T-helper 2 cell treated with Interferon-gamma antibody and Interleukin-4, amounts not matched to agents 5 μg/mL and 100 μg/mL, for 36 hours (primary cell): ENCODE data around the gene C17orf100.

Experiments used
- DNase-seq: peaks from one replicate; pipeline ENCODE4 v3.0.0; 2021; ENCODE audit warnings: low spot score
- H3K27ac Mint-ChIP-seq: one replicate; pipeline ENCODE4 v1.8.0; 2021; ENCODE audit warnings: mild to moderate bottlenecking, mixed read lengths
- H3K27me3 Mint-ChIP-seq: one replicate; pipeline ENCODE4 v1.8.0; 2021; ENCODE audit warnings: low read depth, mixed read lengths
- H3K36me3 Mint-ChIP-seq: one replicate; pipeline ENCODE4 v1.8.0; 2021; ENCODE audit warnings: low read depth, mixed read lengths
- H3K4me1 Mint-ChIP-seq: one replicate; pipeline ENCODE4 v1.8.0; 2021; ENCODE audit warnings: low read depth, mixed read lengths
- H3K4me3 Mint-ChIP-seq: one replicate; pipeline ENCODE4 v1.8.0; 2022; ENCODE audit warnings: mild to moderate bottlenecking, moderate library complexity, mixed read lengths
- H3K9me3 Mint-ChIP-seq: one replicate; pipeline ENCODE4 v1.8.0; 2021; ENCODE audit warnings: mixed read lengths

C17orf100 gene

DNA sequence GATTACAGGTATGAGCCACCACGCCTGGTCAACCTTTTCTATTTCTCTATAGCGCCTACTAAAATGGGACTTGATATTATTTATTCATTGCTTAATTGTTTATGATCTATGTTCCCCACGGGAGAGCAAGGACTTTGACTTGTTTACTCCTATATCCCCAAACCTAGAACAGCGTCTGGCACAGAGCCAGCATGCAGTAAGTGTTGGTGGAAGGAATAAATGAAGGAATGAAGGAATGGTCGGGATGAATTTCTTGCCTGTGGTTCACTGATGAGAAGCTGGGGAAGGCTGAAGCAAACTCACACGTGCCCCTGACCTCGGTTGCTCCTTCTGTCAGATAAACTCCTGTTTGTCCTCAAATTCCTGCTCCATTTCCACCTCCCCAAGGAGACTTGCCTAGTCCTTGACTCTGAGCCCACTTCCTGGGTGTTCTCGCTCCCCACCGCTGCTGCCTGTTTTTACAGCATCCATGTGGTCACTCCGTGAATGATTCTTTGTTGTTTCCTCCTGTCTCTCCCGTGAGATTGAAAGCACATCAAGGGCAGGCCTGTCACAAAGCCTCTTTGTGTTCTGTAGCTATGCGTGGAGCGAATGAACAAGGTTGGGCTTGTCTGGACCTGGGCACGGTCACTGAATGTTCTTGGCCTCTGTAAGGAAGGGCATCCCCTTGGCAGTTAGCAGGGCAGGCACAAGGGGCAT lies 17.3 kb downstream of the C17orf100 start:
- no peak overlapping the region for H3K4me3 Mint-ChIP-seq
- no peaks in the 10 kb centered on the region for H3K4me1 Mint-ChIP-seq
- no peak for DNase-seq
- no peak overlapping the region for H3K27ac Mint-ChIP-seq
- no peaks in the 10 kb centered on the region for H3K9me3 Mint-ChIP-seq
- no peaks in the 10 kb centered on the region for H3K36me3 Mint-ChIP-seq
- H3K27me3 Mint-ChIP-seq = peaks cover 8% of the 10 kb centered on the region

DNA sequence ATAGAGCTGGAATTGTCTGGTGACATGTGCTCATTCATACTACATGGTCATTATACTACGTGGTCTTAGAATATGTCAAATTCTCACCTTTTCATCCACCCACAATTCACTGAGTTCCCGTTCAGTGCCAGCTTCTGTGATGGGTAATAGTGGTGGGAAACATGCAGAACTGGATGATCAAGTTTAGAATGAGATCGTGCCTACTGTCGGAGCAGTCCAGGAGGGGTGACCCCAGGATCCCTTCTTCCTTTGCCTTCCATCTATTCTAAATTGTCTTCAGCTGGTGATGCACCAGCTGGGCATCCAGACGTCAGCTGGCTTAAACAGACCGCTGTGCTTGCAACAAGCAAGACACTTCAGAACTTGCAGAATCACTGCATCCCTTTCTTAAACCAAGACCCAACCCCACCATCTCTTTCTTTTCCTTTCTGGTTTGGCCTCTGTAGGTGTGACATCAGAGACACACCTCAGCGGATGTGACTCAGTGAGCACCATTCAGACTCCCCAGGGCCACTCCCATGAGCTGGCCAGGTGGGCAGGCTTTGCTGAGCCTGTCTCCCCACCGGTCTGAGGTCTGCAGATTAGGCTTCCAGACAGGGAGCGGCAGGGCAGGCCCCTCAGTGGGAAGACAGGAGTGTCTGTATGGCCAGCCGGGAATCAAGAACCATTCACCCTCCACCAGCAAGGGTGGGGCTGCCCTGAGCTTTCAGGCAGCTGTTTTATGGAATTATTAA lies 18.1 kb downstream of the C17orf100 start:
- Mint-ChIP-seq H3K4me3 (no peak overlapping the region), H3K4me1 (no peaks in the 10 kb centered on the region), H3K9me3 (no peaks in the 10 kb centered on the region), H3K36me3 (no peaks in the 10 kb centered on the region), H3K27ac (no peak overlapping the region), H3K27me3 (peaks cover 8% of the 10 kb centered on the region)
- DNase-seq = no peak

- Mint-ChIP-seq H3K4me3 (no peak overlapping the region), H3K27me3 (peaks cover 4% of the 10 kb centered on the region), H3K4me1 (no peaks in the 10 kb centered on the region), H3K36me3 (no peaks in the 10 kb centered on the region), H3K9me3 (no peaks in the 10 kb centered on the region), H3K27ac (no peak overlapping the region)
- no peak for DNase-seq
These were observed 19.0 kb downstream of the C17orf100 start for GRCh38 chr17:6670571-6670970.

GRCh38 chr17:6670999-6671398 lies 19.4 kb downstream of the C17orf100 start:
- Mint-ChIP-seq H3K4me1 (no peaks in the 10 kb centered on the region), H3K36me3 (no peaks in the 10 kb centered on the region), H3K27me3 (peaks cover 9% of the 10 kb centered on the region), H3K4me3 (no peak overlapping the region), H3K27ac (no peak overlapping the region), H3K9me3 (no peaks in the 10 kb centered on the region)
- no peak for DNase-seq

DNA sequence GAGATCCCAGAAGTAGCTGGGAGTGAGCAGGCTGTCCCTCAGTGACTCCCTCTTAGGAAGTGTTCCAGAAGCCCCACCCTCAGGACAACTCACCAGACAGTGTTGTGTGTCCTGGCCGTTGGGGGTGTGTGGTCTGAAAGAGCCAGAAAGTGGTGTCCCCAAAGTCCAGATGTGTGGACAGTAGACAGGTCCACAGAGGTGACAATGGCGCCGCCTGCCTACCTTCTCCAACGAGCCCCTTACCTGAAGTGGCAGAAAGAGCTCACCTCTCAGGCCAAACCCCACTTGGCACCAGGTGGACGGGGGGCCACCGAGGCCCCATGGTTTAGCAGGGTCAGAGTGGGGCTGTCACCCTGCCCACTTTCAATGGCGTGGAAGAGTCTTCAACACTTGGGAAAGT lies 19.9 kb downstream of the C17orf100 start:
- Mint-ChIP-seq H3K4me1 (no peaks in the 10 kb centered on the region), H3K27me3 (peaks cover 9% of the 10 kb centered on the region), H3K4me3 (no peak overlapping the region), H3K9me3 (no peaks in the 10 kb centered on the region), H3K27ac (no peak overlapping the region), H3K36me3 (no peaks in the 10 kb centered on the region)
- no peak for DNase-seq

DNA sequence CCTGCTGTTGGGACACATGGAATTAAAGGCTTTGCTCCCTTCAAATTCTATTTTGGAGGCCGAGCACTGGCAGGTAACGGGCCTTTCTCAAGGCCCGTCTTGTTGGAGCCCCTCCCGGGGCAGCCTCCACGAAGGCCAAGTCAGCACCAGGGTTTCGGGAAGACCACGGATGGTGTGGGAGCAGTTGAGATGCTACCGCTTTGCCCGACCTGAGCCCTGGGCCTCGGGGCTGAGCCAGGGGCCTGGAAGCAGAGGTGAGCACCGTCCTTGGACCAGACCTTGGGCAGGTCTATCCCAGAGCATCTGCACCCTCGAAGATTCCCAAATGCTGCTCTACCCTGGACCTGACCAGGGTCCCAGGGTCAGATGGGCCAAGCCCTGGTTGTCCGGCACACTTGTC lies 23.0 kb downstream of the C17orf100 start:
- Mint-ChIP-seq H3K27ac (no peak overlapping the region), H3K9me3 (no peaks in the 10 kb centered on the region), H3K27me3 (peaks cover 22% of the 10 kb centered on the region), H3K4me1 (peaks cover 3% of the 10 kb centered on the region), H3K4me3 (no peak overlapping the region), H3K36me3 (no peaks in the 10 kb centered on the region)
- no peak for DNase-seq

DNA sequence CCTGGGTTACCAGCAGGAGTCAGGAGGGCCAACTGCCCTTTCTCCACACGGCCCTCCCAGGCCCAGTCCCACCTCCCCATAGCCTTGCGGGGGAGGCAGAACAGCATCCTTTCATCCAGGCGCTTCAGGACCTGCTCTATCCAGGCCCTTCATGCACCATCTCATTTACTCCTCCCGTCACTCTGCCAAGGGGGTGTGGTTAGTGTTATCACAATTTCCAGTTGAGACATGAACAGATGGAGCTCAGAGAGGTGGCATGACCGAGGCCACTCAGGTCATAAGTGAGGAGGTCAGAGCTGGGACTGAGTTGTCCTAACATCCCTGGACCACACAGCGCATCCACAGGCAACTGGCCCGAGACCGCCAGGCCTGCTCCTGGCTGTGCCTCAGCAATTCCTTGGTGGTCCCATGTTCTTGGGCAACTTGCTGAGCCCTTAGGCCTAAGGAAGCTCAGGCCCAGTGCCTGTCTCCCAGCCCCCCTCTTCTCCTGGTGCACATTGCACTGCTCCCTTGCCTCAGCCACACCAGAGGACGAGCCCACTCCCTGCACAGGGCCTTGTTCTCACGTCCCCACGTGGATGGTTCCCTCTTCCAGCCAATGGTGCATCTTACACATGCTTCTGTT lies 23.8 kb downstream of the C17orf100 start:
- peaks cover 25% of the 10 kb centered on the region for H3K27me3 Mint-ChIP-seq

DNA sequence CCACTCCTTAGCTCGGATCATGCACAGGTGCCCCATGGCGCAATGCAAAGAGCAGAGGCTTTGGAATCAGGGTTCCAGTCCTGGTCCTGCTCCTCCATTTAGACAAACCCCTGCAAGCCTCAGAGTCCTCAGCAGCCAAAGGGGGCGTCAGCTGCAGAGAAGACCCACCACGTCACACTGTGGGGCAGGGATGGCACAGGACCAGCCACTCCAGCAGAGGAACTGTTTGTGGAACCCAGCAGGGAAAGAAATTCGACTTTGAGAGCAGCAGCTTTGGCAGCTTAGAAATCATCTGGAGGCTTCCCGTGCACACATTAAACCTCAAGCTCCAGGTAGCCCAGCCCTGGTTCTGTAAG lies 25.2 kb downstream of the C17orf100 start:
- Mint-ChIP-seq H3K27me3 (peaks cover 30% of the 10 kb centered on the region), H3K4me3 (no peak overlapping the region), H3K27ac (no peak overlapping the region), H3K36me3 (no peaks in the 10 kb centered on the region), H3K9me3 (no peaks in the 10 kb centered on the region), H3K4me1 (peaks cover 3% of the 10 kb centered on the region)
- DNase-seq = no peak

More for the DNA sequence above, 23.8 kb downstream of the C17orf100 start:
- no peaks in the 10 kb centered on the region for H3K9me3 Mint-ChIP-seq
- no peaks in the 10 kb centered on the region for H3K36me3 Mint-ChIP-seq
- no peak overlapping the region for H3K4me3 Mint-ChIP-seq
- peaks cover 3% of the 10 kb centered on the region for H3K4me1 Mint-ChIP-seq
- DNase-seq = no peak
- no peak overlapping the region for H3K27ac Mint-ChIP-seq

DNA sequence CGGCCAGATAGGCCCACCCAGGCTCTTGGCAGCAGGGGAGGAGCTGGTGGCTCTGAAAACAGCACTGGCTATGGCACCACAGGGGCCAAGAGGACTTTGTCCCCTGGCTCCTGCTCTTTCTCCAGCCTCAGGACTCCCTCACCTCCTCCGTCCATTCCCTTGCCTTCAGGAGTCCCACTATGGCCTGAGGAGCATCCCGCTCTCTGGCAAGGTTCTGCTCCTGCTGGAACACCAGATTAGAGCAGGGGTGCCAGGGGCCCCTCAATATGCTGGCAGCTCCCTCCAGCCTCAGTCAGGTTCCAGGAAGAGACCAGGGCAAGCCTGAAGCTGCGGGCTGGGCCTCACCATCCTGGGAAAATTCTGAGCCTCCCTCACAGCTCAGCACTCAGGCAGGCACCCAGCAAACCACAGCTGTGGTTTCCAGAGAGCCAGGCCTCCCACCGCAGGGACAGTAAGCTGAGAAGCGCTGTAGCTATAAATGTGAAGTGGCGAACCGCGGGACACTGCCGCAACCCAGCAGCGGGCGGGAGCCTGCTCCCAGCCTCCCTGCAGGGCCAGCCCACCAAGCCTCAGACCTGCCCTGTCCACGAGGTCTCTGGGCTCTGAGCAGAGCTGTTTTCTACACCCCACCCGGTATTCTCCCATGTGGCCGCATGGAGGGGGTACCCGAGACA lies 25.7 kb downstream of the C17orf100 start:
- Mint-ChIP-seq H3K36me3 (no peaks in the 10 kb centered on the region), H3K4me1 (peaks cover 3% of the 10 kb centered on the region), H3K27me3 (peaks cover 34% of the 10 kb centered on the region), H3K27ac (no peak overlapping the region), H3K9me3 (no peaks in the 10 kb centered on the region), H3K4me3 (no peak overlapping the region)
- DNase-seq = peak; percentile 15

DNA sequence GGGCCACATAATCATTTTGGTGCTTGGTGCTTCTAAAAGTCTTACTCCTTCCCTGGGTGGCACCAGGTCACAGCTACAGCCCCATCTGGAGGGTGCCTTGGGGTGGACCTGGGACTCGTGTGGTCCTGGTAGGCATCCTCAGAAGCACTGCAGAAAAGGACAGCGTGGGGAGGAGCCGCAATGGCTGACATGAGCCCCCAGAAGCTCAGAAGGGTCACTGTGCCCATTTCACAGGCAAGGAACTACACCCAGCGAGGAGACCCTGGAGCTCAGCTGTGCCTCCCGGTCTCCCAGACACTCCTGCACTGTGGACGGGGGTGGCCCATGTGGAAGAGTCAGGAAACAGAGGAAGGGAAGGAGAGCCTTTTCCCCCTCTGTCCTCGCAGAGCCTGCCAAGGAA lies 26.4 kb downstream of the C17orf100 start:
- H3K9me3 Mint-ChIP-seq = no peaks in the 10 kb centered on the region
- H3K36me3 Mint-ChIP-seq = no peaks in the 10 kb centered on the region
- H3K4me3 Mint-ChIP-seq = no peak overlapping the region
- no peak overlapping the region for H3K27ac Mint-ChIP-seq
- peaks cover 38% of the 10 kb centered on the region for H3K27me3 Mint-ChIP-seq
- peaks cover 3% of the 10 kb centered on the region for H3K4me1 Mint-ChIP-seq
- no peak for DNase-seq

GRCh38 chr17:6679241-6679640 lies 27.7 kb downstream of the C17orf100 start:
- no peak for DNase-seq
- Mint-ChIP-seq H3K4me3 (no peak overlapping the region), H3K27me3 (peaks cover 38% of the 10 kb centered on the region), H3K27ac (no peak overlapping the region), H3K9me3 (no peaks in the 10 kb centered on the region), H3K4me1 (peaks cover 3% of the 10 kb centered on the region), H3K36me3 (no peaks in the 10 kb centered on the region)

DNA sequence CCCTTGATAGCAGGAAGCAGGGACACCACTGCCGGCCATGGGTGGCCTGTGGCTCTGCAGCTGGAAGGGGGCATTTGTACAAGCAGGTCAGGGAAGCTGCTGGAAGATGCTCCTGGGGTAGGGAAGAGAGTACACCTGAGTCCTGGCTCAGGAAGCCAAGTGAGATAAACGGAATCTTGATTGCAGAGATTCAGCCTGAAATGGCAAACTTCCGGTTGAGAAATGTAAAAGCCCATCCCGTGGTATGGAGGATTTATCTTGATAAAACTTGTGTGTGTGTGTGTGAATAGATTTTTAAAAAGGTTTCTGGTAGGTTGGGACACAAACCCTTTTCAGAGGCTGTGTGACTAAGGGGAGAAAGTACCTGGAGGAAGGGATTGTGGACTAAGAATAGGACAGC lies 29.6 kb downstream of the C17orf100 start:
- peaks cover 3% of the 10 kb centered on the region for H3K4me1 Mint-ChIP-seq
- H3K27me3 Mint-ChIP-seq = peaks cover 35% of the 10 kb centered on the region
- no peak overlapping the region for H3K27ac Mint-ChIP-seq
- no peak for DNase-seq
- H3K4me3 Mint-ChIP-seq = no peak overlapping the region
- H3K36me3 Mint-ChIP-seq = no peaks in the 10 kb centered on the region
- H3K9me3 Mint-ChIP-seq = no peaks in the 10 kb centered on the region

DNA sequence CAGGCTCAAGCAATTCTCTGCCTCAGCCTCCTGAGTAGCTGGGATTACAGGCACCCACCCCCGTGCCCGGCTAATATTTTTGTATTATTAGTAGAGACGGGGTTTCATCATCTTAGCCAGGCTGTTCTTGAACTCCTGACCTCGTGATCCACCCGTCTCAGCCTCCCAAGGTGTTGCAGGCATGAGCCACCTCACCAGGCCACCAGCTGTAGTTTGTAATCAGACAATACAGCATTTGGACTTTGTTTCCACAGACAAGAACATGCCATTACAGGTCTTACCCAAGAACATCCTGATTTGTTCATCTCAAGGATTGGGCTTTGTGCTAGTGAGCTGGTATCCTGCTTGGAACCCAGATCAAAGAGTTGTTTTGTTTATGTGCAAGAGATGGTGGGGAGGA lies 30.1 kb downstream of the C17orf100 start:
- no peak for DNase-seq
- peaks cover 35% of the 10 kb centered on the region for H3K27me3 Mint-ChIP-seq
- H3K4me3 Mint-ChIP-seq = no peak overlapping the region

DNA sequence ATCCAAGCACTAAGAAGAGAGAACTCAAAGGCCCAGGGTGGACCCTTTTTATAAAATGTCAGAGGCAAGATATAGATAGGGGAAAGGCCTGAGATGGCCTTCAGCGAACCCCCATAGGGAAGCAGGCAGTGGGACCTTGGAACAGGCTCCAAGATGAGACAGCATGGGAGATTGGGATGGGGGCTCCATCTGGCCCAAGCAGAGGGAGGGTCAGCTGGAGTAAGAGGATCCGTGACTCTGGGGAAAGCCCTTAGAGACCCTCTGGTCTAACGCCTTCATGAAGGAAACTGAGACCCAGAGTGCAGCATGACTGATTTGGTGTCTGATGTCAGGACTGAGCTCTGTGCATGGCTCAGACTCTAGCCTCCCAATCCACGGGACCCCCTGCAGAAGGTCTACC lies 30.8 kb downstream of the C17orf100 start:
- Mint-ChIP-seq H3K4me3 (no peak overlapping the region), H3K36me3 (no peaks in the 10 kb centered on the region), H3K27ac (no peak overlapping the region), H3K27me3 (peaks cover 33% of the 10 kb centered on the region), H3K4me1 (peaks cover 3% of the 10 kb centered on the region), H3K9me3 (no peaks in the 10 kb centered on the region)
- DNase-seq = no peak

More for the DNA sequence above, 30.1 kb downstream of the C17orf100 start:
- Mint-ChIP-seq H3K36me3 (no peaks in the 10 kb centered on the region), H3K27ac (no peak overlapping the region), H3K4me1 (peaks cover 3% of the 10 kb centered on the region), H3K9me3 (no peaks in the 10 kb centered on the region)
